ENCODE data around the gene GPR35.

DNA sequence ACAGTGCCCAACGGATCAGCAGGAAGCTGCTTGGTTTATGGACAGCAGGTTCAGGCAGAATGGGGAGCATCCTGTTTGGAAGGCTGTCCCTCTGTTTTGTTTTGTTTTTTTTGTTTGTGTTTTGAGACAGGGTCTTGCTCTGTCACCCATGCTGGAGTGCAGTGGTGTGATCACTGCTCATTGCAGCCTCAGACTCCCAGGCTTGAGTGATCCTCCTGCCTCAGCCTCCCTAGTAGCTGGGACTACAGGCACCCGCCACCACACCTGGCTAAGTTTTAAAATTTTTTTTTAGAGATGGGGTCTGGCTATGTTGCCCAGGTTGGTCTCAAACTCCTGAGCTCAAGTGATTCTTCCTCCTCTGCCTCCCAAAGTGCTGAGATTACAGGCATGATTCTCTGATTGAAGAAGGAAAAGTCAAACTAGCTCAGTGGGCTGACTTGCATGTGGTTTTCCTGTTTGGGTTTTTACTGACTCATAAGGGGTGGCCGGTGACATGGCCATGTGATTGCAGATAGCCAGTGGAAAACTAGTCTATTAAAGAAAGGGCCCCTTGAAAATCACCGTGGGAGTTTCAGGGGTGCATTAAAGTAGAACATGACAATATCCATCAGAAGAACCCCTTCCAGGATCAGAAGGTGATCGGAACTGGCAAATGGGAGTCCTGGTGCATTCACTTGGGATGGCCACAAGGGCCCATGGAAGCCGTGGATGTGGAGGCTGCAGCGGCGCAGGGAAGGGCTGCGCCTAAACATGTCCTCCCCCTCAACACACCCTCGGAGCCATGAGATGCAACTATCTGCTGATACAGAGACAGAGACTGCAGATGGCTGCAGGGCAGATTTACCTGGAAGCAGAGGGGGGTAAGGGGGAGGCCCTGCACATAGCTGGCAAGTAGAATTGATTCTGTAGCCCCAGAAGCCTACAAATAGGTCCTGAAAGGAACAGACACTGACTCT is 30.9 kb downstream of the GPR35 start:
- no peak for TF ChIP-seq POLR2A (IDR thresholded peaks at IDR 0.05)
- TF ChIP-seq, protein P1, sequence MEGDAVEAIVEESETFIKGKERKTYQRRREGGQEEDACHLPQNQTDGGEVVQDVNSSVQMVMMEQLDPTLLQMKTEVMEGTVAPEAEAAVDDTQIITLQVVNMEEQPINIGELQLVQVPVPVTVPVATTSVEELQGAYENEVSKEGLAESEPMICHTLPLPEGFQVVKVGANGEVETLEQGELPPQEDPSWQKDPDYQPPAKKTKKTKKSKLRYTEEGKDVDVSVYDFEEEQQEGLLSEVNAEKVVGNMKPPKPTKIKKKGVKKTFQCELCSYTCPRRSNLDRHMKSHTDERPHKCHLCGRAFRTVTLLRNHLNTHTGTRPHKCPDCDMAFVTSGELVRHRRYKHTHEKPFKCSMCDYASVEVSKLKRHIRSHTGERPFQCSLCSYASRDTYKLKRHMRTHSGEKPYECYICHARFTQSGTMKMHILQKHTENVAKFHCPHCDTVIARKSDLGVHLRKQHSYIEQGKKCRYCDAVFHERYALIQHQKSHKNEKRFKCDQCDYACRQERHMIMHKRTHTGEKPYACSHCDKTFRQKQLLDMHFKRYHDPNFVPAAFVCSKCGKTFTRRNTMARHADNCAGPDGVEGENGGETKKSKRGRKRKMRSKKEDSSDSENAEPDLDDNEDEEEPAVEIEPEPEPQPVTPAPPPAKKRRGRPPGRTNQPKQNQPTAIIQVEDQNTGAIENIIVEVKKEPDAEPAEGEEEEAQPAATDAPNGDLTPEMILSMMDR (IDR thresholded peaks at IDR 0.05 in 4 of 5, conservative IDR thresholded peaks at IDR 0.05 in 1 of 5) = no peak

Data from gastrocnemius medialis (tissue), 4 donors.